Mesenchymal stem cell (in vitro differentiated cells and primary cell): ENCODE data around the gene ELK4. TPM values are rescaled to one million over a fixed set of nuclear protein-coding genes. Genes with fewer than 3 reads are reported as not detected.

ENCODE experiments used
- DNase-seq: peaks from one replicate; pipeline ENCODE4 v3.0.0-alpha.2; 2013
- H2AFZ ChIP-seq: one replicate; pipeline ENCODE4 v1.6.1; 2013; ENCODE audit warnings: low read depth, mild to moderate bottlenecking, control low read depth, inconsistent platforms, low read length, moderate library complexity
- H2AK5ac ChIP-seq: 2 replicates; pipeline ENCODE4 v1.6.1; 2013; ENCODE audit warnings: low read length, moderate library complexity, mild to moderate bottlenecking, inconsistent platforms; ENCODE audit not compliant: severe bottlenecking
- H2BK120ac ChIP-seq: one replicate; pipeline ENCODE4 v1.6.1; 2013; ENCODE audit warnings: low read depth, mild to moderate bottlenecking, inconsistent platforms, low read length, moderate library complexity
- H2BK12ac ChIP-seq, 2 experiments: one replicate each; pipeline ENCODE4 v1.6.1; 2013; ENCODE audit warnings: inconsistent platforms in 2 of 2, low read length in 2 of 2, mild to moderate bottlenecking in 2 of 2, moderate library complexity in 2 of 2, control low read depth in 1 of 2
- H2BK15ac ChIP-seq: one replicate; pipeline ENCODE4 v1.6.1; 2013; ENCODE audit warnings: mild to moderate bottlenecking, low read depth, inconsistent platforms; ENCODE audit not compliant: poor library complexity, severe bottlenecking
- H2BK5ac ChIP-seq: 2 replicates; pipeline ENCODE4 v1.6.1; 2013; ENCODE audit warnings: low read depth, mild to moderate bottlenecking, low read length, control low read depth, inconsistent platforms; ENCODE audit not compliant: poor library complexity, severe bottlenecking
- H3K14ac ChIP-seq, 2 experiments: one replicate each; pipeline ENCODE4 v1.6.1; 2013; ENCODE audit warnings: inconsistent platforms in 2 of 2, low read length in 2 of 2, control low read depth in 1 of 2, mild to moderate bottlenecking in 1 of 2, moderate library complexity in 1 of 2
- H3K18ac ChIP-seq, 2 experiments: one replicate each; pipeline ENCODE4 v1.6.1; 2013; ENCODE audit warnings: inconsistent platforms in 2 of 2, low read length in 2 of 2, control low read depth in 1 of 2, low read depth in 1 of 2, mild to moderate bottlenecking in 1 of 2
- H3K23ac ChIP-seq, 2 experiments: one replicate each; pipeline ENCODE4 v1.6.1; 2013; ENCODE audit warnings: inconsistent platforms in 2 of 2, low read length in 2 of 2, mild to moderate bottlenecking in 2 of 2, moderate library complexity in 2 of 2, control low read depth in 1 of 2
- H3K27ac ChIP-seq: 2 replicates; pipeline ENCODE4 v1.5.1; 2013; ENCODE audit warnings: mild to moderate bottlenecking, moderate library complexity, low read length, control low read depth, inconsistent platforms; ENCODE audit not compliant: poor library complexity, severe bottlenecking
- H3K27me3 ChIP-seq, 2 experiments: 2 replicates each; pipeline versions ENCODE4 v1.6.1 to v1.7.0; 2013; ENCODE audit warnings: low read length in 2 of 2, mild to moderate bottlenecking in 2 of 2, moderate library complexity in 2 of 2, control low read depth in 1 of 2, inconsistent platforms in 1 of 2; ENCODE audit not compliant: control insufficient read depth in 1 of 2, insufficient read depth in 1 of 2
- H3K36me3 ChIP-seq, 2 experiments: 2 replicates each; pipeline versions ENCODE4 v1.6.1 to v1.7.0; 2013; ENCODE audit warnings: low read length in 2 of 2, control low read depth in 1 of 2, inconsistent platforms in 1 of 2, low read depth in 1 of 2, mild to moderate bottlenecking in 1 of 2; ENCODE audit not compliant: insufficient read depth in 2 of 2, control insufficient read depth in 1 of 2
- H3K4ac ChIP-seq, 2 experiments: one replicate each; pipeline ENCODE4 v1.6.1; 2013; ENCODE audit warnings: inconsistent platforms in 2 of 2, low read length in 2 of 2, mild to moderate bottlenecking in 2 of 2, moderate library complexity in 2 of 2, control low read depth in 1 of 2, low read depth in 1 of 2
- H3K4me1 ChIP-seq: 2 replicates; pipeline ENCODE4 v1.6.1; 2013; ENCODE audit warnings: low read depth, low read length, control low read depth; ENCODE audit not compliant: control insufficient read depth, insufficient read depth
- H3K4me2 ChIP-seq: 2 replicates; pipeline ENCODE4 v1.6.1; 2013; ENCODE audit warnings: low read length, mild to moderate bottlenecking, inconsistent platforms; ENCODE audit not compliant: poor library complexity, severe bottlenecking
- H3K4me3 ChIP-seq, 2 experiments: 2 replicates each; pipeline versions ENCODE4 v1.5.1 to v1.7.0; 2013; ENCODE audit warnings: low read length in 2 of 2, mild to moderate bottlenecking in 2 of 2, control low read depth in 1 of 2, low read depth in 1 of 2; ENCODE audit not compliant: insufficient read depth in 1 of 2
- H3K79me1 ChIP-seq: replicated peaks from 2 replicates; pipeline ENCODE4 v1.6.1; 2013; ENCODE audit warnings: mild to moderate bottlenecking, control low read depth, low read length, inconsistent platforms; ENCODE audit not compliant: poor library complexity, severe bottlenecking
- H3K9ac ChIP-seq: 2 replicates; pipeline ENCODE4 v1.7.0; 2013; ENCODE audit warnings: mild to moderate bottlenecking, low read length, moderate library complexity
- H3K9me3 ChIP-seq: 2 replicates; pipeline ENCODE4 v1.7.0; 2013; ENCODE audit warnings: mild to moderate bottlenecking, low read length; ENCODE audit not compliant: control insufficient read depth
- H4K8ac ChIP-seq: one replicate; pipeline ENCODE4 v1.6.1; 2013; ENCODE audit warnings: inconsistent platforms, mild to moderate bottlenecking, low read length, moderate library complexity
- H4K91ac ChIP-seq: one replicate; pipeline ENCODE4 v1.6.1; 2013; ENCODE audit warnings: mild to moderate bottlenecking, low read length, inconsistent platforms
- WGBS: methylation state at CpG from one replicate; pipeline ENCODE4 v1.1.7; 2013; ENCODE audit warnings: mixed read lengths; 5-methylcytosine and 5-hydroxymethylcytosine counted together
- polyA plus RNA-seq, 2 experiments: library from polyadenylated mRNA; stranded (reverse); fragments of 200-250 nt; gene quantifications; one replicate each; pipeline ENCODE4 v1.2.3, GENCODE V29; 2013

Gene ELK4
- 12.7 TPM for polyA plus RNA-seq (2013, experiment 1 of 2)
- polyA plus RNA-seq (2013, experiment 2 of 2): 12.6 TPM

GRCh38 chr1:205631768-205632668 is at the start of gene ELK4:
Gene ELK4, minus strand, starts transcription at chr1:205632011. Its CDS starts 8,129 bp downstream, at chr1:205623882.
- DNase-seq: peak; percentile 98
- Histone ChIP-seq H4K8ac (peak within 1 kb of the TSS; percentile 87), H3K27ac (peak within 1 kb of the TSS; percentile 99), H2BK12ac (peak within 1 kb of the TSS in 1 of 2 experiments; percentile 52), H2BK15ac (peak within 1 kb of the TSS; percentile 99), H3K36me3 (no peaks in the 10 kb centered on the region), H3K4me3 (peak within 1 kb of the TSS; percentile 91 to 97), H3K9ac (peak within 1 kb of the TSS; percentile 99), H2BK120ac (peak within 1 kb of the TSS; percentile 95), H2AFZ (peak within 1 kb of the TSS; percentile 89), H3K18ac (peak within 1 kb of the TSS; percentile 96 to 98), H2AK5ac (no peak within 1 kb of the TSS), H2BK5ac (peak within 1 kb of the TSS; percentile 99), H3K4ac (peak within 1 kb of the TSS; percentile 81 to 97), H4K91ac (peak within 1 kb of the TSS; percentile 89), H3K9me3 (no peaks in the 10 kb centered on the region), H3K27me3 (no peaks in the 10 kb centered on the region), H3K79me1 (no peaks in the 10 kb centered on the region), H3K14ac (peak within 1 kb of the TSS; percentile 86), H3K23ac (peak within 1 kb of the TSS; percentile 40 to 90), H3K4me2 (peak within 1 kb of the TSS; percentile 97), H3K4me1 (peaks cover 5% of the 10 kb centered on the region)
- WGBS: 1% methylated on average over 57 of the region's 83 CpGs

- Histone ChIP-seq H2BK12ac (no peak overlapping the region), H2BK15ac (no peak overlapping the region)
Observed at GRCh38 chr1:205681364-205681763, 49.6 kb upstream of the ELK4 start.

DNA sequence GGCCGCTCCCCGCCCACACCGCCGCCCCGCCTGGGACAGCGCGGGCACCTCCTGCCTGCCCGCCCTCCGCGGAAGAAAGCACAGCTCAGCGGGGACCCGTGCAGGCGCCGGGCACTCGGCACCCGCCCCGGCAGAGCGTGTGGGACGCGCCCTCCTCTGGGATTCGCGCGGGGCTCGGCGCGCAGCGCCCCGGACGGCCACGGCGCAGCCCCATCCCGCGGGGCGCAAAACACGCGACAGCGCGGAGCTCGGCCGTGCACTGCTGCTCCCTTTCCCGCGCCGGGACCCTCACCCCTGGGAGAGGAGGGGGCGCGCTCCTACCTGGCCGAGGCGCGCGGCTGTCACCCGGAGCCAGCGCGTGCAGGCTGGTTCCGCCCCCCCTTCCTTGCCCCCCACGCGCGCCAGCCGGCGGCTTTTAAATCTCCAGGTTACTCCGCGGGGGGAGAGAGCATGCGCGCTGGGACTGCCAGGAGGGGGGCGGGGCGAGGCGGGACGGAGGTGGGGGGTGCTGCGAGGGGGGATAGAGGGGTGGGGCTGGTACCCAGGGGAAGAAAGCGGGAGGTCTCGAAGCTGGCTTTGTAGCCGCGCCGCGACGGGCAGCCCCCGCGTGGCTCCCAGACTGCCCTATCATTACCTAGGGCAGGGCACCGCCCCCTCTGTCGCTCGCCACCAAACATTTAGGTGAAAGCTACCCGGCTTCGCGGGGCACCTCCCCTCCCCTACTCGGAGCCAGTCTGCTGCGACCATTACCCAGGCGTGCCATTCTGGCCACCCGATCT is 48.5 kb upstream of the ELK4 start, which contains the start of gene SLC45A3:
Gene SLC45A3 (minus strand): TSS at position 437 of the 779 bp plus-strand sequence. CDS start 15,853 bp downstream, outside the sequence.
- peak within 1 kb of the TSS; percentile 89 for H4K91ac ChIP-seq
- H2BK15ac ChIP-seq: peak within 1 kb of the TSS; percentile 76
- peak within 1 kb of the TSS; percentile 73 for H3K4me2 ChIP-seq
- H2BK5ac ChIP-seq: peak within 1 kb of the TSS; percentile 22
- H3K18ac ChIP-seq: peak within 1 kb of the TSS; percentile 95 to 98
- no peaks in the 10 kb centered on the region for H3K9me3 ChIP-seq
- H3K27ac ChIP-seq: peak within 1 kb of the TSS; percentile 72
- H2BK12ac ChIP-seq: peak within 1 kb of the TSS; percentile 71 to 97
- H3K23ac ChIP-seq: peak within 1 kb of the TSS; percentile 65 to 94
- peaks cover 24% of the 10 kb centered on the region for H3K79me1 ChIP-seq
- peaks cover 0 to 9% of the 10 kb centered on the region in 2 experiments for H3K27me3 ChIP-seq
- H2AK5ac ChIP-seq: peak within 1 kb of the TSS; percentile 12
- H2BK120ac ChIP-seq: peak within 1 kb of the TSS; percentile 80
- peak within 1 kb of the TSS in 1 of 2 experiments; percentile 84 for H3K14ac ChIP-seq
- H4K8ac ChIP-seq: peak within 1 kb of the TSS; percentile 91
- no peaks in the 10 kb centered on the region for H3K36me3 ChIP-seq
- H3K9ac ChIP-seq: peak within 1 kb of the TSS; percentile 82
- peaks cover 21% of the 10 kb centered on the region for H3K4me1 ChIP-seq
- peak within 1 kb of the TSS; percentile 51 to 76 for H3K4ac ChIP-seq
- H3K4me3 ChIP-seq: peak within 1 kb of the TSS; percentile 79 to 90
- DNase-seq: no peak
- H2AFZ ChIP-seq: peak within 1 kb of the TSS; percentile 99
- WGBS: under 1% methylated on average over 54 of the region's 86 CpGs

More at GRCh38 chr1:205681364-205681763, 49.6 kb upstream of the ELK4 start:
- no peak overlapping the region for H2BK5ac ChIP-seq
- no peaks in the 10 kb centered on the region for H3K9me3 ChIP-seq
- DNase-seq: no peak
- H2BK120ac ChIP-seq: no peak overlapping the region
- peaks cover 16% of the 10 kb centered on the region for H3K79me1 ChIP-seq
- no peak overlapping the region for H2AK5ac ChIP-seq
- no peak overlapping the region for H4K91ac ChIP-seq
- peaks cover 0 to 9% of the 10 kb centered on the region in 2 experiments for H3K27me3 ChIP-seq
- H3K4me3 ChIP-seq: no peak overlapping the region
- no peak overlapping the region for H3K4me2 ChIP-seq
- no peak overlapping the region for H3K14ac ChIP-seq
- H3K27ac ChIP-seq: no peak overlapping the region
- peaks cover 20% of the 10 kb centered on the region for H3K4me1 ChIP-seq
- no peak overlapping the region for H4K8ac ChIP-seq
- H3K4ac ChIP-seq: no peak overlapping the region
- no peaks in the 10 kb centered on the region for H3K36me3 ChIP-seq
- no peak overlapping the region for H3K9ac ChIP-seq
- H3K18ac ChIP-seq: no peak overlapping the region
- 91% methylated on average over 3 of the region's 3 CpGs for WGBS
- no peak overlapping the region for H2AFZ ChIP-seq
- H3K23ac ChIP-seq: peak overlapping the region in 1 of 2 experiments; percentile 76
